BE2C (cell line): Measurements from ENCODE around the gene ERBIN.
"Not testable (repeated sequence)": the region's sequence is repeated elsewhere in the genome, so short reads cannot be mapped to it uniquely, and the experiment has no call there.

Source experiments
- DNase-seq: peaks from one replicate; pipeline ENCODE4 v3.0.0-alpha.2; 2020
- H3K27me3 ChIP-seq: fragments of 250-450 bp; sonication (Bioruptor Pico); 2 replicates; pipeline ENCODE4 v1.5.1; 2020; ENCODE audit warnings: mild to moderate bottlenecking
- H3K36me3 ChIP-seq: fragments of 250-450 bp; sonication (Bioruptor Pico); 2 replicates; pipeline ENCODE4 v1.5.1; 2020; ENCODE audit warnings: mild to moderate bottlenecking
- H3K4me1 ChIP-seq: fragments of 250-450 bp; sonication (Bioruptor Pico); 2 replicates; pipeline ENCODE4 v1.5.1; 2020
- H3K4me3 ChIP-seq: 2 replicates; pipeline ENCODE4 v1.5.1; 2011; ENCODE audit warnings: low read depth, low read length
- H3K9me3 ChIP-seq: fragments of 250-450 bp; sonication (Bioruptor Pico); 2 replicates; pipeline ENCODE4 v1.5.1; 2020
- CTCF ChIP-seq: IDR thresholded peaks from 2 replicates; pipeline ENCODE4 v1.5.1; 2012; ENCODE audit warnings: mild to moderate bottlenecking, low read depth, low read length

ERBIN gene

GRCh38 chr5:65971643-65972042 is 45.3 kb downstream of the ERBIN start:
- Histone ChIP-seq H3K9me3 (no peaks in the 10 kb centered on the region), H3K4me3 (no peak overlapping the region), H3K27me3 (no peaks in the 10 kb centered on the region), H3K36me3 (peaks cover 3% of the 10 kb centered on the region; the same call in 1 of the 2 replicates), H3K4me1 (no peaks in the 10 kb centered on the region)
- no peak for DNase-seq
- TF ChIP-seq CTCF = no peak

- H3K4me3 ChIP-seq, H3K36me3 ChIP-seq, H3K9me3 ChIP-seq, DNase-seq, H3K27me3 ChIP-seq, H3K4me1 ChIP-seq: not testable (repeated sequence)
These were observed 46.5 kb downstream of the ERBIN start for GRCh38 chr5:65972896-65973295.

- H3K9me3 ChIP-seq = no peaks in the 10 kb centered on the region
These were observed 51.9 kb downstream of the ERBIN start for GRCh38 chr5:65978251-65978650.

GRCh38 chr5:65981548-65981947 is 55.2 kb downstream of the ERBIN start:
- Histone ChIP-seq H3K4me3 (no peak overlapping the region), H3K36me3 (no peaks in the 10 kb centered on the region), H3K27me3 (no peaks in the 10 kb centered on the region), H3K4me1 (no peaks in the 10 kb centered on the region), H3K9me3 (no peaks in the 10 kb centered on the region)
- no peak for TF ChIP-seq CTCF
- DNase-seq = no peak

More at GRCh38 chr5:65978251-65978650, 51.9 kb downstream of the ERBIN start:
- no peak for TF ChIP-seq CTCF
- Histone ChIP-seq H3K27me3 (no peaks in the 10 kb centered on the region), H3K4me3 (no peak overlapping the region), H3K36me3 (no peaks in the 10 kb centered on the region), H3K4me1 (no peaks in the 10 kb centered on the region)
- no peak for DNase-seq

GRCh38 chr5:65981969-65982619 is 55.7 kb downstream of the ERBIN start:
- TF ChIP-seq CTCF = no peak
- H3K4me1 ChIP-seq = no peaks in the 10 kb centered on the region
- H3K27me3 ChIP-seq = no peaks in the 10 kb centered on the region
- no peaks in the 10 kb centered on the region for H3K36me3 ChIP-seq
- no peak overlapping the region for H3K4me3 ChIP-seq
- DNase-seq = no peak
- H3K9me3 ChIP-seq = no peaks in the 10 kb centered on the region

GRCh38 chr5:65982635-65983034 is 56.3 kb downstream of the ERBIN start:
- Histone ChIP-seq H3K4me3 (no peak overlapping the region), H3K9me3 (no peaks in the 10 kb centered on the region), H3K4me1 (no peaks in the 10 kb centered on the region), H3K36me3 (no peaks in the 10 kb centered on the region), H3K27me3 (no peaks in the 10 kb centered on the region)
- no peak for DNase-seq
- TF ChIP-seq CTCF = no peak
